ENCODE measurements around the gene SCML1. TPM values are rescaled to one million over a fixed set of nuclear protein-coding genes. Genes with fewer than 3 reads are reported as not detected.

The SCML1 gene, protein sequence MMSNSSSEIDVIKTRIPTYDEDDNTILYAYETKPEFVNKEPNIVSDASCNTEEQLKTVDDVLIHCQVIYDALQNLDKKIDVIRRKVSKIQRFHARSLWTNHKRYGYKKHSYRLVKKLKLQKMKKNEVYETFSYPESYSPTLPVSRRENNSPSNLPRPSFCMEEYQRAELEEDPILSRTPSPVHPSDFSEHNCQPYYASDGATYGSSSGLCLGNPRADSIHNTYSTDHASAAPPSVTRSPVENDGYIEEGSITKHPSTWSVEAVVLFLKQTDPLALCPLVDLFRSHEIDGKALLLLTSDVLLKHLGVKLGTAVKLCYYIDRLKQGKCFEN
- total RNA-seq = 8.1 TPM

DNA sequence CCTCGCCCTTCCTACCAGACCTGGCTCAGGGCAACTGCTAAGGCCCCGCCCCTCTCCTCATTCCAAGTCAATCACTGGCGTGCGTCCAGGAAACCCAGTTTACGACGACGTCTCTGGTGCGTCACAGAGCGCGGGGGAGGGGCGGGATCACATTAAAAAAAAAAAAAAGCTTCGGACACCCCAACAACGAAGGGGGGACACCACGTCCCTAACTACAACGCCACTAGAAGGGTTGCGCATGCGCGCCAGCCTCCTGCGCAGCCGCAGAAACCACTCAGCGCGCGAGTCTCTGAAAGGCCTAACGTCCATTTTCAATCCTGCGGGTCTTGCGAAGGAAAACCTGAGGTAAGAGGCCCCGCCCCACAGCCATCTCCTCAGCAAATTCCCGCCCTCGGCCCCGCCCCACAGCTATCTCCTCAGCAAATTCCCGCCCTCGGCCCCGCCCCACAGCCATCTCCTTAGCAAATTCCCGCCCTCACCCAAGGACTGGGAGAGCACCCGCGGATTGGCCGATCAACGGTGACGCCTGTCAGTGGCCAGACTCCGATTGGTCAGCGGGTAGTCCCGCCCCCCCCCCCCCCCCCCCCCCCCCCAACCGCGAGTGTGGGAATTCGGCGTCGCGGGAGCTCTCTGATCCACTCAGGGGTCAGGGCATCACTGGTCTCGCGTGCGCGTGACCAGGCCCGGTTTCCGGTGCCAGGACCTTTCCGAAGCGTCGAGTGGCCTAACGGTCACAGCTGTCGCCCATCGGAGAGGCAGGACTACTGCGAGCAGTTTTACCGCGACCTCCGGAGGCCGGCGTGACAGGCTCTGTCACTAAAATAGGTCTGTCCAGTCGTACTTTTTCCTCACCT lies at the start of gene SCML1:
TSS of gene SCML1 (plus strand) at position 638 of the 854 bp plus-strand sequence. CDS start 6,694 bp downstream, outside the sequence.

Other genes starting within 250 kb of the SCML1 start
- gene RAI2, start 123.8 kb downstream of the SCML1 start, total RNA-seq = 5.6 TPM

Measured in parietal lobe (tissue), 1 donor.